GM12878 (cell line): ENCODE results near the gene CAP2. TPM values are rescaled to one million over a fixed set of nuclear protein-coding genes. Genes with fewer than 3 reads are reported as not detected.
A peak's percentile ranks its signal among the peaks of the same experiment; 100 is the strongest.

Experiments used
- CBFB ChIP-seq: IDR thresholded peaks from 2 replicates; pipeline ENCODE4 v1.6.1; 2016; ENCODE audit warnings: antibody characterized with exemption, low read depth
- HCFC1 ChIP-seq: fragments of 150-350 bp; IDR thresholded peaks from 2 replicates; pipeline ENCODE4 v1.6.1; 2014; ENCODE audit warnings: low read length
- MTA2 ChIP-seq: fragments of 450-650 bp; IDR thresholded peaks from 2 replicates; pipeline ENCODE4 v1.6.1; 2016; ENCODE audit warnings: low read depth, mild to moderate bottlenecking, moderate library complexity
- NBN ChIP-seq: fragments of 450-650 bp; IDR thresholded peaks from 2 replicates; pipeline ENCODE4 v1.6.1; 2016
- NR2C1 ChIP-seq: fragments of 450-650 bp; IDR thresholded peaks from 2 replicates; pipeline ENCODE4 v1.6.1; 2017; ENCODE audit warnings: antibody characterized with exemption, mild to moderate bottlenecking, moderate library complexity
- RUNX3 ChIP-seq: IDR thresholded peaks from 2 replicates; pipeline ENCODE4 v1.6.1; 2012; ENCODE audit warnings: low read length, inconsistent platforms
- SPI1 ChIP-seq: IDR thresholded peaks from 2 replicates; pipeline ENCODE4 v1.6.1; 2011; ENCODE audit warnings: low read depth, mild to moderate bottlenecking, low read length, moderate library complexity, borderline replicate concordance; ENCODE audit not compliant: insufficient read depth
- SUPT20H ChIP-seq: IDR thresholded peaks from 2 replicates; pipeline ENCODE4 v1.6.1; 2011; ENCODE audit warnings: low read depth, mild to moderate bottlenecking, low read length, moderate library complexity, borderline replicate concordance; ENCODE audit not compliant: control insufficient read depth
- TCF12 ChIP-seq: IDR thresholded peaks from 2 replicates; pipeline ENCODE4 v1.6.1; 2011; ENCODE audit warnings: low read depth, mild to moderate bottlenecking, low read length
- TCF3 ChIP-seq: IDR thresholded peaks from 2 replicates; pipeline ENCODE4 v1.6.1; 2012; ENCODE audit warnings: low read depth, mild to moderate bottlenecking, low read length, borderline replicate concordance; ENCODE audit not compliant: insufficient read depth
- ZNF24 ChIP-seq: fragments of 450-650 bp; IDR thresholded peaks from 2 replicates; pipeline ENCODE4 v1.6.1; 2017; ENCODE audit warnings: antibody characterized with exemption, mild to moderate bottlenecking
- polyA plus RNA-seq, 11 experiments: library from polyadenylated mRNA; depleted of rRNA in 4 of 11; unstranded in 6 of 11; stranded (reverse) in 5 of 11; fragments of >200 nt; fragmentation: Nextera tagmentation in 4 of 11; fragmentation: Illumina TruSeq in 1 of 11; extraction: Ambion mirVana in 4 of 11; extraction: Trizol in 1 of 11; gene quantifications; 1 replicate in 1 of 11; 2 replicates in 10 of 11; pipeline versions ENCODE4 v1.2.1 to v1.2.3, GENCODE V29; 2011 to 2016; ENCODE audit warnings: inconsistent platforms in 2 of 11, missing spikeins in 2 of 11, low read depth in 1 of 11
- total RNA-seq, 4 experiments: library from RNA; depleted of rRNA in 3 of 4; stranded (reverse); fragments of >200 nt in 3 of 4; fragmentation: Illumina TruSeq in 1 of 4; extraction: Trizol in 1 of 4; gene quantifications; 2 replicates each; pipeline versions ENCODE4 v1.2.1 to v1.2.3, GENCODE V29; 2013 to 2021
- TF ChIP-seq, protein P1 (sequence below): IDR thresholded peaks from 2 replicates; pipeline ENCODE4 v1.6.1; 2011; ENCODE audit warnings: mild to moderate bottlenecking, low read depth, low read length, moderate library complexity; ENCODE audit not compliant: insufficient replicate concordance
- TF ChIP-seq, protein P2 (sequence below), 3 experiments: IDR thresholded peaks in 2 of 3; conservative IDR thresholded peaks in 1 of 3; 2 replicates each; pipeline ENCODE4 v1.5.1; 2011; ENCODE audit warnings: low read depth in 3 of 3, low read length in 3 of 3, mild to moderate bottlenecking in 3 of 3, control low read depth in 2 of 3, moderate library complexity in 2 of 3, inconsistent platforms in 1 of 3, mixed read lengths in 1 of 3; ENCODE audit not compliant: control insufficient read depth in 2 of 3, insufficient read depth in 1 of 3; ENCODE audit errors: extremely low read depth in 1 of 3
- TF ChIP-seq, protein P3 (sequence below): fragments of 450-650 bp; IDR thresholded peaks from 2 replicates; pipeline ENCODE4 v1.6.1; 2017; ENCODE audit warnings: borderline replicate concordance
- TF ChIP-seq, protein P4 (sequence below): fragments of 450-650 bp; IDR thresholded peaks from 2 replicates; pipeline ENCODE4 v1.6.1; 2016; ENCODE audit warnings: mild to moderate bottlenecking
- TF ChIP-seq, protein P5 (sequence below): fragments of 450-650 bp; IDR thresholded peaks from 2 replicates; pipeline ENCODE4 v1.6.1; 2016; ENCODE audit warnings: mild to moderate bottlenecking
- TF ChIP-seq, protein P6 (sequence below): fragments of 450-650 bp; IDR thresholded peaks from 2 replicates; pipeline ENCODE4 v1.6.1; 2018; ENCODE audit warnings: mild to moderate bottlenecking, low read depth, moderate library complexity; ENCODE audit not compliant: partially characterized antibody

CAP2 gene
- total and polyA plus RNA-seq, 10 of the 15 experiments (the other 5 are each of a cell fraction or from before 2014, with no cell fraction given), result 0.10 to 2.0 (median 0.15) TPM; not detected in 7

DNA sequence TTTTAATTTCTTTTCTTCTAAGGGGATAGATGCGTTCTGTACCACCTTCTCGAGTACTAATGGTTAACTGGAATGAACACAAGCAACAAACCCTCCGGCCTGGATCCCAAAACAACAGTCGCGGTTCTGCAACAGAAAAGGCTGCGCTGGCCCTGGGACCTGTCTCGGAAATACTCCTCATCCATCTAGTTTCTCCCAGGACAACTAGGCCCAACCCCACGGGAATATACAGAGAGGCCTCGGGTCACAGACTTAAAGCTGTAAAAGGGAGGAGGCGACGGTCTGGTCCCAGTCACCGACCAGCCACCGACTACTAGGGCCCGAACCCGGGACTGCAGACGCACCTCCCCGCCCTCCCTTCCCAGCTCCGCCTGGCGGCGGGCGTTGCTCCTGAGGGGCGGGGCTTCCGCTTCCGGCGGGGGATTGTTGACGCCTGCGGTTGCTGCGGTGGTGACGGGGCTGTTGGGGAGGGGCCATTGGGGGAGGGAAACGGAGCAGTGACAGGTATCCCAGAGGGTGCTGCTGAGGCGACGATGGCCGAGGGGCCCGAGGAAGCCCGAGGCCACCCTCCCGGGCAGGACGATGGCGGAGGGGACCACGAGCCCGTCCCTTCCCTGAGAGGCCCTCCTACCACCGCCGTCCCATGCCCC is 206.6 kb downstream of the CAP2 start, which contains the start of gene FAM8A1 (continued):
- TF ChIP-seq MTA2, result peak; percentile 25; the same call in 1 of the 2 replicates
- peak; percentile 97 for TF ChIP-seq CBFB
- TF ChIP-seq, protein P1, sequence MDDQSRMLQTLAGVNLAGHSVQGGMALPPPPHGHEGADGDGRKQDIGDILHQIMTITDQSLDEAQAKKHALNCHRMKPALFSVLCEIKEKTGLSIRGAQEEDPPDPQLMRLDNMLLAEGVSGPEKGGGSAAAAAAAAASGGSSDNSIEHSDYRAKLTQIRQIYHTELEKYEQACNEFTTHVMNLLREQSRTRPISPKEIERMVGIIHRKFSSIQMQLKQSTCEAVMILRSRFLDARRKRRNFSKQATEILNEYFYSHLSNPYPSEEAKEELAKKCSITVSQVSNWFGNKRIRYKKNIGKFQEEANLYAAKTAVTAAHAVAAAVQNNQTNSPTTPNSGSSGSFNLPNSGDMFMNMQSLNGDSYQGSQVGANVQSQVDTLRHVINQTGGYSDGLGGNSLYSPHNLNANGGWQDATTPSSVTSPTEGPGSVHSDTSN, result peak; percentile 2
- no peak for TF ChIP-seq SUPT20H
- peak; percentile 38; the same call in 1 of the 2 replicates for TF ChIP-seq NBN
- TF ChIP-seq, protein P2, sequence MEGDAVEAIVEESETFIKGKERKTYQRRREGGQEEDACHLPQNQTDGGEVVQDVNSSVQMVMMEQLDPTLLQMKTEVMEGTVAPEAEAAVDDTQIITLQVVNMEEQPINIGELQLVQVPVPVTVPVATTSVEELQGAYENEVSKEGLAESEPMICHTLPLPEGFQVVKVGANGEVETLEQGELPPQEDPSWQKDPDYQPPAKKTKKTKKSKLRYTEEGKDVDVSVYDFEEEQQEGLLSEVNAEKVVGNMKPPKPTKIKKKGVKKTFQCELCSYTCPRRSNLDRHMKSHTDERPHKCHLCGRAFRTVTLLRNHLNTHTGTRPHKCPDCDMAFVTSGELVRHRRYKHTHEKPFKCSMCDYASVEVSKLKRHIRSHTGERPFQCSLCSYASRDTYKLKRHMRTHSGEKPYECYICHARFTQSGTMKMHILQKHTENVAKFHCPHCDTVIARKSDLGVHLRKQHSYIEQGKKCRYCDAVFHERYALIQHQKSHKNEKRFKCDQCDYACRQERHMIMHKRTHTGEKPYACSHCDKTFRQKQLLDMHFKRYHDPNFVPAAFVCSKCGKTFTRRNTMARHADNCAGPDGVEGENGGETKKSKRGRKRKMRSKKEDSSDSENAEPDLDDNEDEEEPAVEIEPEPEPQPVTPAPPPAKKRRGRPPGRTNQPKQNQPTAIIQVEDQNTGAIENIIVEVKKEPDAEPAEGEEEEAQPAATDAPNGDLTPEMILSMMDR (IDR thresholded peaks at IDR 0.05 in 2 of 3, conservative IDR thresholded peaks at IDR 0.05 in 1 of 3; ENCODE audit: control insufficient read depth in 2 of 3, extremely low read depth in 1 of 3, insufficient read depth in 1 of 3, low read depth in 3 of 3, low read length in 3 of 3), result peak in 2 of 3 experiments; percentile 23 to 51; a peak in 2 of 6 replicates
- TF ChIP-seq TCF3, result 0 out of 2 replicates have a peak, but pooled peaks have one; percentile 47
- TF ChIP-seq HCFC1, result no peak
- peak; percentile 97 for TF ChIP-seq RUNX3
- TF ChIP-seq, protein P3, sequence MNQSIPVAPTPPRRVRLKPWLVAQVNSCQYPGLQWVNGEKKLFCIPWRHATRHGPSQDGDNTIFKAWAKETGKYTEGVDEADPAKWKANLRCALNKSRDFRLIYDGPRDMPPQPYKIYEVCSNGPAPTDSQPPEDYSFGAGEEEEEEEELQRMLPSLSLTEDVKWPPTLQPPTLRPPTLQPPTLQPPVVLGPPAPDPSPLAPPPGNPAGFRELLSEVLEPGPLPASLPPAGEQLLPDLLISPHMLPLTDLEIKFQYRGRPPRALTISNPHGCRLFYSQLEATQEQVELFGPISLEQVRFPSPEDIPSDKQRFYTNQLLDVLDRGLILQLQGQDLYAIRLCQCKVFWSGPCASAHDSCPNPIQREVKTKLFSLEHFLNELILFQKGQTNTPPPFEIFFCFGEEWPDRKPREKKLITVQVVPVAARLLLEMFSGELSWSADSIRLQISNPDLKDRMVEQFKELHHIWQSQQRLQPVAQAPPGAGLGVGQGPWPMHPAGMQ, result no peak
- TF ChIP-seq, protein P4, sequence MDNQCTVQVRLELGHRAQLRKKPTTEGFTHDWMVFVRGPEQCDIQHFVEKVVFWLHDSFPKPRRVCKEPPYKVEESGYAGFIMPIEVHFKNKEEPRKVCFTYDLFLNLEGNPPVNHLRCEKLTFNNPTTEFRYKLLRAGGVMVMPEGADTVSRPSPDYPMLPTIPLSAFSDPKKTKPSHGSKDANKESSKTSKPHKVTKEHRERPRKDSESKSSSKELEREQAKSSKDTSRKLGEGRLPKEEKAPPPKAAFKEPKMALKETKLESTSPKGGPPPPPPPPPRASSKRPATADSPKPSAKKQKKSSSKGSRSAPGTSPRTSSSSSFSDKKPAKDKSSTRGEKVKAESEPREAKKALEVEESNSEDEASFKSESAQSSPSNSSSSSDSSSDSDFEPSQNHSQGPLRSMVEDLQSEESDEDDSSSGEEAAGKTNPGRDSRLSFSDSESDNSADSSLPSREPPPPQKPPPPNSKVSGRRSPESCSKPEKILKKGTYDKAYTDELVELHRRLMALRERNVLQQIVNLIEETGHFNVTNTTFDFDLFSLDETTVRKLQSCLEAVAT, result peak; percentile 95
- TF ChIP-seq NR2C1, result no peak
- TF ChIP-seq ZNF24, result no peak
- peak; percentile 34; the same call in 1 of the 2 replicates for TF ChIP-seq TCF12
- TF ChIP-seq, protein P5, sequence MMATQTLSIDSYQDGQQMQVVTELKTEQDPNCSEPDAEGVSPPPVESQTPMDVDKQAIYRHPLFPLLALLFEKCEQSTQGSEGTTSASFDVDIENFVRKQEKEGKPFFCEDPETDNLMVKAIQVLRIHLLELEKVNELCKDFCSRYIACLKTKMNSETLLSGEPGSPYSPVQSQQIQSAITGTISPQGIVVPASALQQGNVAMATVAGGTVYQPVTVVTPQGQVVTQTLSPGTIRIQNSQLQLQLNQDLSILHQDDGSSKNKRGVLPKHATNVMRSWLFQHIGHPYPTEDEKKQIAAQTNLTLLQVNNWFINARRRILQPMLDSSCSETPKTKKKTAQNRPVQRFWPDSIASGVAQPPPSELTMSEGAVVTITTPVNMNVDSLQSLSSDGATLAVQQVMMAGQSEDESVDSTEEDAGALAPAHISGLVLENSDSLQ, result peak; percentile 59
- TF ChIP-seq SPI1, result peak; percentile 34; the same call in 1 of the 2 replicates
- TF ChIP-seq, protein P6, sequence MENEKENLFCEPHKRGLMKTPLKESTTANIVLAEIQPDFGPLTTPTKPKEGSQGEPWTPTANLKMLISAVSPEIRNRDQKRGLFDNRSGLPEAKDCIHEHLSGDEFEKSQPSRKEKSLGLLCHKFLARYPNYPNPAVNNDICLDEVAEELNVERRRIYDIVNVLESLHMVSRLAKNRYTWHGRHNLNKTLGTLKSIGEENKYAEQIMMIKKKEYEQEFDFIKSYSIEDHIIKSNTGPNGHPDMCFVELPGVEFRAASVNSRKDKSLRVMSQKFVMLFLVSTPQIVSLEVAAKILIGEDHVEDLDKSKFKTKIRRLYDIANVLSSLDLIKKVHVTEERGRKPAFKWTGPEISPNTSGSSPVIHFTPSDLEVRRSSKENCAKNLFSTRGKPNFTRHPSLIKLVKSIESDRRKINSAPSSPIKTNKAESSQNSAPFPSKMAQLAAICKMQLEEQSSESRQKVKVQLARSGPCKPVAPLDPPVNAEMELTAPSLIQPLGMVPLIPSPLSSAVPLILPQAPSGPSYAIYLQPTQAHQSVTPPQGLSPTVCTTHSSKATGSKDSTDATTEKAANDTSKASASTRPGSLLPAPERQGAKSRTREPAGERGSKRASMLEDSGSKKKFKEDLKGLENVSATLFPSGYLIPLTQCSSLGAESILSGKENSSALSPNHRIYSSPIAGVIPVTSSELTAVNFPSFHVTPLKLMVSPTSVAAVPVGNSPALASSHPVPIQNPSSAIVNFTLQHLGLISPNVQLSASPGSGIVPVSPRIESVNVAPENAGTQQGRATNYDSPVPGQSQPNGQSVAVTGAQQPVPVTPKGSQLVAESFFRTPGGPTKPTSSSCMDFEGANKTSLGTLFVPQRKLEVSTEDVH, result no peak
